K562 (cell line): Measurements from ENCODE around the gene INPP4B. TPM values are rescaled to one million over a fixed set of nuclear protein-coding genes. Genes with fewer than 3 reads are reported as not detected.

Experiments
- ATAC-seq: fragments of 200-7000 bp; cut with Tn5 transposase; 3 replicates; pipeline ENCODE4 v1.9.1; 2020; ENCODE audit warnings: moderate library complexity
- BruUV-seq: library from RNA; stranded (reverse); fragments of 400-500 nt; replicated peaks from 2 replicates; lab custom pipeline; 2021; lab: Mats Ljungman, UMichigan
- CTCF ChIA-PET: fragments of 300-600 bp; formaldehyde crosslinking; extraction: SDS; loops from one replicate; lab custom pipeline; 2021; ENCODE audit warnings: low intra/inter-chr PET ratio; lab: Yijun Ruan, JAX
- POLR2A ChIA-PET: fragments of 300-600, 350-650 bp; sonication (Branson Sonifier 250); formaldehyde crosslinking; extraction: SDS; loops from one replicate; lab custom pipeline; 2021; ENCODE audit warnings: antibody characterized with exemption, inconsistent platforms; lab: Yijun Ruan, JAX
- DNase-seq, 4 experiments: peaks; one replicate each; pipeline versions ENCODE4 v3.0.0 to v3.0.0-alpha.2; 2011 to 2018; ENCODE audit warnings: low spot score in 3 of 4, mixed read lengths in 3 of 4; ENCODE audit errors: extremely low read depth in 1 of 4
- FAIRE-seq: peaks from 2 replicates; lab custom pipeline; 2011; peaks lifted over from hg19 to GRCh38; lab: Jason Lieb, UNC
- H2AFZ ChIP-seq: 2 replicates; pipeline ENCODE4 v1.6.0; 2011; ENCODE audit warnings: low read depth, low read length, control low read depth, inconsistent platforms
- H3K27ac ChIP-seq: fragments of 200-600 bp; 3 replicates; pipeline ENCODE4 v1.8.0; 2011; ENCODE audit warnings: low read depth, mild to moderate bottlenecking, control low read depth, inconsistent platforms, low read length, moderate library complexity, mixed read lengths; ENCODE audit errors: extremely low read depth
- H3K27me3 ChIP-seq, 2 experiments: fragments of 300-600 bp in 1 of 2; 2 replicates in 1 of 2; 3 replicates in 1 of 2; pipeline versions ENCODE4 v1.6.0 to v1.8.0; 2011; ENCODE audit warnings: inconsistent platforms in 2 of 2, low read length in 2 of 2, mild to moderate bottlenecking in 1 of 2, mixed read lengths in 1 of 2, moderate library complexity in 1 of 2; ENCODE audit not compliant: control insufficient read depth in 2 of 2, insufficient read depth in 2 of 2
- H3K36me3 ChIP-seq: fragments of 300-600 bp; 3 replicates; pipeline ENCODE4 v1.8.0; 2011; ENCODE audit warnings: mild to moderate bottlenecking, low read length, inconsistent platforms; ENCODE audit not compliant: control insufficient read depth, insufficient read depth
- H3K4me1 ChIP-seq, 2 experiments: fragments of 200-600 bp in 1 of 2; replicated peaks in 1 of 2; 2 replicates in 1 of 2; 3 replicates in 1 of 2; pipeline versions ENCODE4 v1.5.1 to v1.8.0; 2011; ENCODE audit warnings: inconsistent platforms in 2 of 2, low read length in 2 of 2, mild to moderate bottlenecking in 1 of 2, mixed read lengths in 1 of 2, moderate library complexity in 1 of 2; ENCODE audit not compliant: control insufficient read depth in 2 of 2, insufficient read depth in 2 of 2
- H3K4me2 ChIP-seq: 2 replicates; pipeline ENCODE4 v1.6.1; 2011; ENCODE audit warnings: low read length, control low read depth, inconsistent platforms, mixed read lengths; ENCODE audit not compliant: insufficient read depth
- H3K4me3 ChIP-seq: fragments of 200-600 bp; sonication (generic), shearing (Covaris generic); 2 replicates; pipeline ENCODE4 v1.5.1; 2016; ENCODE audit warnings: control low read depth, inconsistent platforms
- H3K79me2 ChIP-seq: fragments of 200-600 bp; 3 replicates; pipeline ENCODE4 v1.8.0; 2011; ENCODE audit warnings: low read length, inconsistent platforms; ENCODE audit not compliant: control insufficient read depth, insufficient read depth
- H3K9ac ChIP-seq, 2 experiments: 2 replicates each; pipeline versions ENCODE4 v1.6.0 to v1.6.1; 2011; ENCODE audit warnings: low read depth in 2 of 2, low read length in 2 of 2, control low read depth in 1 of 2, inconsistent platforms in 1 of 2, mild to moderate bottlenecking in 1 of 2, mixed read lengths in 1 of 2; ENCODE audit not compliant: insufficient read depth in 1 of 2
- H3K9me1 ChIP-seq: one replicate; pipeline ENCODE4 v1.6.0; 2011; ENCODE audit warnings: inconsistent platforms, mild to moderate bottlenecking, low read length, moderate library complexity; ENCODE audit not compliant: control insufficient read depth, insufficient read depth
- H3K9me3 ChIP-seq: replicated peaks from 2 replicates; pipeline ENCODE4 v1.5.1; 2011; ENCODE audit warnings: low read depth, low read length, inconsistent platforms; ENCODE audit not compliant: control insufficient read depth, insufficient read depth
- H4K20me1 ChIP-seq: replicated peaks from 2 replicates; pipeline ENCODE4 v1.6.1; 2011; ENCODE audit warnings: low read length, inconsistent platforms, mixed read lengths; ENCODE audit not compliant: control insufficient read depth, insufficient read depth
- BCLAF1 ChIP-seq, 2 experiments: fragments of 450-650 bp in 1 of 2; IDR thresholded peaks; 2 replicates each; pipeline ENCODE4 v1.6.1; 2011 to 2017; ENCODE audit warnings: low read depth in 2 of 2, antibody characterized with exemption in 1 of 2, borderline replicate concordance in 1 of 2, low read length in 1 of 2, mild to moderate bottlenecking in 1 of 2, mixed read lengths in 1 of 2; ENCODE audit not compliant: control insufficient read depth in 1 of 2
- CTBP1 ChIP-seq: fragments of 450-650 bp; IDR thresholded peaks from 2 replicates; pipeline ENCODE4 v1.6.1; 2016; ENCODE audit warnings: borderline replicate concordance
- GATAD2A ChIP-seq: fragments of 450-650 bp; IDR thresholded peaks from 2 replicates; pipeline ENCODE4 v1.6.1; 2017
- GATAD2B ChIP-seq: fragments of 450-650 bp; IDR thresholded peaks from 2 replicates; pipeline ENCODE4 v1.6.1; 2017; ENCODE audit warnings: mild to moderate bottlenecking, borderline replicate concordance
- HNRNPUL1 ChIP-seq: fragments of 200-400 bp; formaldehyde crosslinking; IDR thresholded peaks from 2 replicates; pipeline ENCODE4 v1.6.1; 2017; ENCODE audit warnings: low read length
- MAFG ChIP-seq: fragments of 450-650 bp; conservative IDR thresholded peaks from 2 replicates; pipeline ENCODE4 v1.6.1; 2016; ENCODE audit warnings: missing genetic modification characterization, missing compliant biosample characterization
- PHB ChIP-seq: fragments of 250-450 bp; sonication (Bioruptor Pico); IDR thresholded peaks from 2 replicates; pipeline ENCODE4 v1.5.0; 2021
- SMARCA4 ChIP-seq: fragments of 450-650 bp; IDR thresholded peaks from 2 replicates; pipeline ENCODE4 v1.6.1; 2016
- SRSF3 ChIP-seq: fragments of 200-400 bp; formaldehyde crosslinking; IDR thresholded peaks from 2 replicates; pipeline ENCODE4 v1.6.1; 2016; ENCODE audit warnings: mild to moderate bottlenecking, low read length, moderate library complexity; ENCODE audit not compliant: insufficient read depth
- TCF3 ChIP-seq: sonication (generic); formaldehyde crosslinking; IDR thresholded peaks from 2 replicates; pipeline ENCODE4 v1.4.0; 2020; ENCODE audit warnings: mild to moderate bottlenecking, missing genetic modification reagents
- WGBS: fragments of 100-300 bp; shearing (Covaris generic); methylation state at CpG from one replicate; pipeline ENCODE4 v1.1.6; 2016; ENCODE audit warnings: low coverage, mixed read lengths; ENCODE audit not compliant: insufficient coverage; ENCODE audit errors: missing lambda C conversion rate; 5-methylcytosine and 5-hydroxymethylcytosine counted together
- in situ Hi-C: fragments of 300-500 bp; cut with MboI; formaldehyde crosslinking; loops from 4 replicates; pipeline ENCODE4 v1.15.0; 2018; ENCODE audit warnings: inconsistent platforms, mixed read lengths
- intact Hi-C: fragments of 100-400 bp; cut with micrococcal nuclease; formaldehyde crosslinking; loops from 2 replicates; pipeline ENCODE4 v1.14.2; 2022
- polyA plus RNA-seq, 8 experiments: library from polyadenylated mRNA; depleted of rRNA in 4 of 8; stranded (reverse) in 5 of 8; unstranded in 3 of 8; fragments of >200 nt; fragmentation: Nextera tagmentation in 2 of 8; fragmentation: Illumina TruSeq in 1 of 8; extraction: Ambion mirVana in 2 of 8; extraction: Trizol in 1 of 8; gene quantifications; 2 replicates each; pipeline versions ENCODE4 v1.2.1 to v1.2.3, GENCODE V29; 2011 to 2014; ENCODE audit warnings: inconsistent platforms in 1 of 8, missing spikeins in 1 of 8
- total RNA-seq, 7 experiments: library from RNA; depleted of rRNA in 6 of 7; stranded (reverse); fragments of >200 nt in 6 of 7; fragmentation: Illumina TruSeq in 2 of 7; extraction: Trizol in 2 of 7; gene quantifications; 2 replicates each; pipeline versions ENCODE4 v1.2.1 to v1.2.3, GENCODE V29; 2011 to 2021; ENCODE audit warnings: low replicate concordance in 1 of 7
- TF ChIP-seq, protein P1 (sequence below): sonication (generic); formaldehyde crosslinking; IDR thresholded peaks from 2 replicates; pipeline ENCODE4 v1.8.0; 2022; ENCODE audit warnings: mild to moderate bottlenecking, missing genetic modification reagents
- TF ChIP-seq, protein P2 (sequence below): fragments of 450-650 bp; IDR thresholded peaks from 2 replicates; pipeline ENCODE4 v1.6.1; 2016; ENCODE audit warnings: antibody characterized with exemption

INPP4B gene
- total and polyA plus RNA-seq, 9 of the 15 experiments (the other 6 are each of a cell fraction or from before 2014, with no cell fraction given) = 0.04 to 0.11 TPM; not detected in 7

- Histone ChIP-seq H3K9me1 (no peaks in the 10 kb centered on the region), H3K4me1 (no peaks in the 10 kb centered on the region), H3K79me2 (no peaks in the 10 kb centered on the region), H3K27me3 (no peaks in the 10 kb centered on the region), H4K20me1 (no peaks in the 10 kb centered on the region), H3K9me3 (no peaks in the 10 kb centered on the region), H2AFZ (no peak overlapping the region), H3K27ac (no peak overlapping the region), H3K4me2 (no peak overlapping the region), H3K36me3 (no peaks in the 10 kb centered on the region), H3K9ac (no peak overlapping the region), H3K4me3 (no peak overlapping the region)
- intact Hi-C loops (no loop called here), in situ Hi-C loops (no loop called here)
- no TSS peak for BruUV-seq
- ChIA-PET POLR2A (interaction anchor here (0.7 kb wide), 1 partner anchor 9 kb away, joined by 3 read pairs; no protein-coding TSS in a partner anchor), CTCF (interaction anchor here (0.7 kb wide), 1 partner anchor 27 kb away, joined by 3 read pairs; no protein-coding TSS in a partner anchor)
- WGBS = 0% methylated on average over 3 of the region's 3 CpGs
- DNase-seq = no peak
- FAIRE-seq = no peak
- ATAC-seq = no peak
- TF ChIP-seq GATAD2B (no peak), MAFG (tag) (no peak), BCLAF1 (IDR thresholded peaks at IDR 0.05; ENCODE audit: borderline replicate concordance in 1 of 2, control insufficient read depth in 1 of 2, low read depth in 2 of 2, low read length in 1 of 2) (no peak), HNRNPUL1 (no peak), TCF3 (CRISPR knock-in tag) (no peak), CTBP1 (no peak), SRSF3 (no peak), SMARCA4 (no peak), GATAD2A (no peak), PHB (no peak)
- TF ChIP-seq, protein P1, sequence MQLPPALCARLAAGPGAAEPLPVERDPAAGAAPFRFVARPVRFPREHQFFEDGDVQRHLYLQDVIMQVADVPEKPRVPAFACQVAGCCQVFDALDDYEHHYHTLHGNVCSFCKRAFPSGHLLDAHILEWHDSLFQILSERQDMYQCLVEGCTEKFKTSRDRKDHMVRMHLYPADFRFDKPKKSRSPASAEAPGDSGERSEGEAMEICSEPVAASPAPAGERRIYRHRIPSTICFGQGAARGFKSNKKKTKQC (CRISPR knock-in tag) = no peak
- TF ChIP-seq, protein P2, sequence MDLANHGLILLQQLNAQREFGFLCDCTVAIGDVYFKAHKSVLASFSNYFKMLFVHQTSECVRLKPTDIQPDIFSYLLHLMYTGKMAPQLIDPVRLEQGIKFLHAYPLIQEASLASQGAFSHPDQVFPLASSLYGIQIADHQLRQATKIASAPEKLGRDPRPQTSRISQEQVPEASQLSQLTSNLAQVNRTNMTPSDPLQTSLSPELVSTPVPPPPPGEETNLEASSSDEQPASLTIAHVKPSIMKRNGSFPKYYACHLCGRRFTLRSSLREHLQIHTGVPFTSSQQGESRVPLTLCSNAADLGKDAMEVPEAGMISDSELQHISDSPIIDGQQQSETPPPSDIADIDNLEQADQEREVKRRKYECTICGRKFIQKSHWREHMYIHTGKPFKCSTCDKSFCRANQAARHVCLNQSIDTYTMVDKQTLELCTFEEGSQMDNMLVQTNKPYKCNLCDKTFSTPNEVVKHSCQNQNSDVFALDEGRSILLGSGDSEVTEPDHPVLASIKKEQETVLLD = no peak
Observed at GRCh38 chr4:142034101-142034500, 812.0 kb downstream of the INPP4B start.
